ENCODE results near the gene SERINC3. TPM values are rescaled to one million over a fixed set of nuclear protein-coding genes. Genes with fewer than 3 reads are reported as not detected.

Gene SERINC3
- total RNA-seq, 4 donors from 2014 or later = 119 to 140 (median 131) TPM

GRCh38 chr20:44448753-44449546 is 72.9 kb downstream of the SERINC3 start:
- 61 to 68% methylated on average over 2 to 7 of the region's 9 CpGs for WGBS, 2 donors (ENCODE audit: low coverage in 1 of 2)
- Histone ChIP-seq H3K9me3 (no peaks in the 10 kb centered on the region), H3K27ac (no peak overlapping the region), H3K27me3 (peaks cover 6% of the 10 kb centered on the region), H3K4me1 (no peaks in the 10 kb centered on the region), H3K36me3 (no peaks in the 10 kb centered on the region), H3K4me3 (no peak overlapping the region)
- no peak for TF ChIP-seq EP300 (IDR thresholded peaks at IDR 0.05)
- no peak for TF ChIP-seq POLR2AphosphoS5 (IDR thresholded peaks at IDR 0.05)
- TF ChIP-seq POLR2A (IDR thresholded peaks at IDR 0.05) = no peak
- no peak for TF ChIP-seq CTCF (IDR thresholded peaks at IDR 0.05)
- no peak for ATAC-seq

GRCh38 chr20:44447827-44448419 is 73.9 kb downstream of the SERINC3 start:
- WGBS, 2 donors (ENCODE audit: low coverage in 1 of 2) = 58 to 83% methylated on average over 3 of the region's 3 CpGs
- Histone ChIP-seq H3K27ac (no peak overlapping the region), H3K36me3 (no peaks in the 10 kb centered on the region), H3K27me3 (peaks cover 6% of the 10 kb centered on the region), H3K4me1 (no peaks in the 10 kb centered on the region), H3K4me3 (no peak overlapping the region), H3K9me3 (no peaks in the 10 kb centered on the region)
- TF ChIP-seq POLR2AphosphoS5 (IDR thresholded peaks at IDR 0.05) = no peak
- no peak for TF ChIP-seq CTCF (IDR thresholded peaks at IDR 0.05)
- TF ChIP-seq EP300 (IDR thresholded peaks at IDR 0.05) = no peak
- TF ChIP-seq POLR2A (IDR thresholded peaks at IDR 0.05) = no peak
- ATAC-seq = no peak

Small RNA genes within 50 kb of the gene (small RNA-seq; reads per million reads assigned to genes)
- gene RPL37AP1 = 0 reads per million in 4 donors

Other genes with a start within 250 kb of the SERINC3 start
- 10 to 100 TPM in 2 of 4 donors, 1 to 10 TPM in 2; 8.0 to 12.1 (median 9.6) TPM for gene FITM2, start 210.9 kb downstream of the SERINC3 start, total RNA-seq
- gene R3HDML, start 185.0 kb downstream of the SERINC3 start, total RNA-seq = not detected
- not detected for gene HNF4A, start 166.4 kb downstream of the SERINC3 start, total RNA-seq
- 10 to 100 TPM in 3 of 4 donors, 1 to 10 TPM in 1; 9.2 to 21.8 (median 13.8) TPM for gene TTPAL, start 46.2 kb downstream of the SERINC3 start, total RNA-seq
- 100 to 1,000 TPM; 241 to 418 (median 291) TPM for gene PKIG, start 60.5 kb upstream of the SERINC3 start, total RNA-seq
- gene ADA, start 129.6 kb upstream of the SERINC3 start, total RNA-seq = 10 to 100 TPM in 2 of 4 donors, 1 to 10 TPM in 2; 7.6 to 14.5 (median 10.4) TPM
- 100 to 1,000 TPM in 3 of 4 donors, 10 to 100 TPM in 1; 52.9 to 359 (median 146) TPM for gene CCN5, start 193.3 kb upstream of the SERINC3 start, total RNA-seq
- 1 to 10 TPM; 1.3 to 4.7 (median 2.8) TPM for gene KCNK15, start 223.8 kb upstream of the SERINC3 start, total RNA-seq

All from gastroesophageal sphincter (tissue), 4 donors.